DOHH2 (cell line): Measurements from ENCODE around the gene TAF4.

Experiments
- CTCF ChIP-seq: fragments of 200-600 bp; sonication (generic); IDR thresholded peaks from one replicate; pipeline ENCODE4 v1.5.1; 2014; ENCODE audit warnings: antibody characterized with exemption, mild to moderate bottlenecking, low read depth, low read length; ENCODE audit not compliant: poor library complexity, severe bottlenecking
- EZH2phosphoT487 ChIP-seq: fragments of 200-600 bp; sonication (generic); IDR thresholded peaks from 2 replicates; pipeline ENCODE4 v1.6.1; 2017; ENCODE audit warnings: borderline replicate concordance, mild to moderate bottlenecking, antibody characterized with exemption, low read length, moderate library complexity, mixed read lengths

GRCh38 chr20:62080249-62080990, 14.7 kb upstream of the TAF4 start:
- TF ChIP-seq CTCF (no peak), EZH2phosphoT487 (no peak)
